HG03025 (cell line): ENCODE measurements around the gene RFFL.
A peak's percentile ranks its signal among the peaks of the same experiment; 100 is the strongest.
"Not testable (repeated sequence)": the region's sequence is repeated elsewhere in the genome, so short reads cannot be mapped to it uniquely, and the experiment has no call there.

Experiments used
- ATAC-seq: cut with Tn5 transposase; IDR thresholded peaks from one replicate; pipeline ENCODE4 v1.9.1; 2021; ENCODE audit warnings: mild to moderate bottlenecking, moderate library complexity; ENCODE audit not compliant: unreplicated experiment, low FRiP score

Gene RFFL, protein sequence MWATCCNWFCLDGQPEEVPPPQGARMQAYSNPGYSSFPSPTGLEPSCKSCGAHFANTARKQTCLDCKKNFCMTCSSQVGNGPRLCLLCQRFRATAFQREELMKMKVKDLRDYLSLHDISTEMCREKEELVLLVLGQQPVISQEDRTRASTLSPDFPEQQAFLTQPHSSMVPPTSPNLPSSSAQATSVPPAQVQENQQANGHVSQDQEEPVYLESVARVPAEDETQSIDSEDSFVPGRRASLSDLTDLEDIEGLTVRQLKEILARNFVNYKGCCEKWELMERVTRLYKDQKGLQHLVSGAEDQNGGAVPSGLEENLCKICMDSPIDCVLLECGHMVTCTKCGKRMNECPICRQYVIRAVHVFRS

DNA sequence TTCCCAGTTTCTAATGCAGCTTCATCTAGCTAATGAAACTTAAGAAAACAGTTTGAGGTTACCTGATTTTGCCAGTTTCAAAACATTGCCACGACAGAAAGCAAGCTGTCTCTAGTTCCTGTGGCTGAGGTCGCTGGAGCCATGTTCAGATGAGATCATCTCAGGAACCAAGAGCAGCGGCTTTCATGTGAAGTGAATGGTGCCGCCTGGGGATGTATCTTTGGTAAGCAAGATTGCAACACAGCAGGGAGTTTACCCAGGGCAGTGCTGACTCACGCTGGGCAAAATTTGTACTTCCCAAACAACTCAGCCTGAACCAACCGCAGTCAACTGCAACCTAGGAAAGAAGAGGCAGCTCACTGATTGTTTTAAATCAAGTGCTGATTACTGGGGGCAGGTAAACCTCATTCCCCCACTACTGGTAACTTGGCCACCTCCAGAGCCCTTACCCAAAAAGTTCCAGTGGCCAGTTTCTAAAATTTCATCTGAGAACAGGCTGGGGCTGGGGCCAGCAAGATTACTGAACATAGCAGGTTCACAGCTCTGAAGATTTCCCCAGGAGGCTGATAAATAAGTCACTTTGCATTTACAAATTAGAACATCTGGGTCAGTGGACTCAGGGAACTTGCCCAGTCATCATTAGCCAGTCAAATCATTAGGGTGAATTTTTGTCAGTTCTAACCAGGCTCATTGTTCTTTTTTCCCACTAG is at the start of gene RFFL:
RFFL (minus strand) TSS at position 194 of the 710 bp plus-strand sequence. CDS start 37,154 bp downstream, outside the sequence.
- peak; percentile 83 for ATAC-seq

DNA sequence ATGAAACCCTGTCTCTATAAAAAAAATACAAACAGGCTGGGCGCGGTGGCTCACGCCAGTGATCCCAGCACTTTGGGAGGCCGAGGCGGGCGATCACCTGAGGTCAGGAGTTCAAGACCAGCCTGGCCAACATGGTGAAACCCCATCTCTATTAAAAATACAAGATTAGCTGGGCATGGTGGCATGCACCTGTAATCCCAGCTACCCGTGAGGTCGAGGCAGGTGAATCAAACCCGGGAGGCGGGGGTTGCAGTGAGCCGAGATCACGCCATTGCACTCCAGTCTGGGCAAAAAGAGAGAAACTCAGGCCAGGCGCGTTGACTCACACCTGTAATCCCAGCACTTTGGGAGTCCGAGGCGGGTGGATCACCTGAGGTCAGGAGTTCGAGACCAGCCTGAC is 47.3 kb upstream of the RFFL start:
- ATAC-seq = not testable (repeated sequence)

DNA sequence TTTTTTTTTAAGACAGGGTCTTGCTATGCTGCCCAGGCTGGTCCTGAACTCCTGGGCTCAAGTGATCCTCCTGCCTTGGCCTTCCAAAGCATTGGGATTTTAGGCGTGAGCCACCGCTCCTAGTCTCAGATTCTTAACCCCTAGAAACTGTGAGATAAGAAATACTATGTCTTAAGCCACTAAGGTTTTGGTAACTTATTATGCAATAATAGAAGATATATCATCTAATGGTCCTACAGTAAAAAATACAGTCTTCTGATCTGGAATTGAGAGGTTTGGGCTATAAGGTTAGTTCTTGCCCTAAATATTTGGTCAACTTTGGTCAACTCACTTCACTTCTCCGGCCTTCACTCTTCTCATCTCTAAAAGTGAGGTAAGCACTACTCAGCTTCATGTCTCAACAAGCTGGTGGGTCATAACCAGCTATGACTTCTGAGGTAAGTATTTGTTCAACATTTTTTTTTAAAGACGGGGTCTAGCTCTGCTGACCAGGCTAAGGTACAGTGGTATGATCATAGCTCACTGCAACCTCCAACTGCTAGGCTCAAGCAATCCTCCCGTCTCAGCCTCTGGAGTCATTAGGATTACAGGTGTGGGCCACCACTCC is 41.4 kb upstream of the RFFL start:
- no peak for ATAC-seq

DNA sequence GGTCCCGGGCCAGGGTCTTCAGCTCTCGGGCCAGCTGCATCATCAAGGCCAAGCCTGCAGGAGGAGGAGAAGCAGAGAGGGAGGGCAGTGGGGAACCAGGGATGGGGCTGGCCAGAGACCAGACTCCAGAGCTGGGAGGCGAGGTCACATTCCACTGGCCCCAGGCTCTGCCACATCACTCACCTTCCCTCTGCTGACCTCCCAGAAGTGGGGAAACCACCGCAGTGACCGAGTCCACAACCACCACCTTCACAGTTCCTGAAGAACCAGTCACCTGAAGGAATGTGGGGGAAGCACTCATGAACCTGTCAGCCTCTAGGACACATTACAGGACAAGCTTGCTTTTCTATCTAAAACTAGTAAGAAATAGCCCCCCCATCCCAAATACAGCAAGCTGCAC is 39.8 kb upstream of the RFFL start:
- no peak for ATAC-seq

DNA sequence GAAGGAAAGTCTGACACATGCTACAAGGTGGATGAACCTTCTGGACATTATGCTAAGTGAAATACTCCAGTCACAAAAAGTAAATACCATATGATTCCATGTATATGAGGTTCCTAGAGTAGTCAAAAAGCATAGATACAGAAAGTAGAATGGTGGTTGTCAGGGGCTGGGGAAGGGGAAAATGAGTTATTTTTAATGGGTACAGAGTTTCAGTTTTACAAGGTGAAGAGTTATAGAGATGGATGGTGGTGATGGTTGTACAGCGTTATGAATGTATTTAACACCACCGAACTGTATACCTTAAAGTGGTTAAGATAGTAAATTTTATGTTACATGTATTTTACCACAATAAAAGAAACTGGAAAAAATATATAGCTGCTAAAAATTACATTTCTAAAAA is 38.2 kb upstream of the RFFL start:
- ATAC-seq = no peak

DNA sequence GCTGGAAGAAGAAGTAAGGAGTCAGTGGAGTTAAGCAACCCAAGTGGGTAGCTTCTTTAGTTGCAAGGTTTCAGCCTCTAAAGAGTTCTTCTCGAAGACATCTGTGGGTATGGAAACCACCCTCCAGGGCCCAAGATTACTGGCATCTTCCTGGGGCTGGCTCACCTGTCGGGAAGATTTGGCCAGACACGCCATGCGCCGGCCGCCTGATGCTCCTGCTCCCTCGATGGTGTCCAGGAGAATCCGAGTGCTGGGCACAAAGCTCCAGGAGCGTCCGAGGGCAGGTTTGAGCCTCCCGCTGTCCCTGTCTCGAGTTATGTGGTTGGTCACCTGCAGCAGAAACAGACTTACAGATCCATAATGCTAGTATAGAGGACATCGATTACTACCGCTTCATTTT is 37.5 kb upstream of the RFFL start:
- ATAC-seq = no peak

DNA sequence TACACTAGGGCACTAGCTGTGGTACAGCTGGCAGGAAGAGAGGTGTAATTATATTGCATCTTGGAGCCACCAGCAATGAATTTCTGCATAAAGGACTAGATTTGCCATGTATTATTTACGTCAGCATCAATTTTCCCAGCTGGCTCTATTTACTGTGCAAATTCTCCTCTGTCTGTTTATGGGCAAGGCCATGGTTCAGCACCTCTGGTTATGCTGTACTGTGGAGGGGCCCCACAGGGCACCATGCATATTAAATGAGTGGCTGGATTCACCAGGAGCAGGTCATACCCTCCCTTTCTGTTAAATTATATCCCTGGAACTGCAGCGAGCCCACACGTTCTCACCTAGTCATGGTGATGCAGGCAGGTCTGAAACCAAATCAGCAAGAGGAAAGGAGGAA is 36.4 kb upstream of the RFFL start:
- no peak for ATAC-seq

DNA sequence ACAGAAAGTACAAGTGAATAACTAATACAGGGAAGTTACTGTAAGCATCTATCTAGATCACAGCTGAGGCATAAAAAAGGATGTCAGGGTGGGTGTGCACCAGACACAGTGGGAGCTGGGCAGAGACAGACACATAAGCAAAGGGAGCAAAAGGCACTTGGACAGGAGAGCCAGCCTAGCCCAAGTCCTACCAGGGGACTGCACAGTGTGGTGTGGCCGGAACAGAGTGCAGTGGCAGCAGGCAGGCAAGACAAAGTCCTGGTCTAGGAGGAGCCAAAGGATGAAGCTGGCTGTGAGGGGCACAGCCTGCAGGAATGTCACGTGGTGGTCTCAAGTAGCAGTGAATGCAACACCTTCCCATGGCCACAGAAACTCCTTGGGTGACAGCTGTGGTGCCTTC is 34.3 kb upstream of the RFFL start:
- ATAC-seq = no peak

DNA sequence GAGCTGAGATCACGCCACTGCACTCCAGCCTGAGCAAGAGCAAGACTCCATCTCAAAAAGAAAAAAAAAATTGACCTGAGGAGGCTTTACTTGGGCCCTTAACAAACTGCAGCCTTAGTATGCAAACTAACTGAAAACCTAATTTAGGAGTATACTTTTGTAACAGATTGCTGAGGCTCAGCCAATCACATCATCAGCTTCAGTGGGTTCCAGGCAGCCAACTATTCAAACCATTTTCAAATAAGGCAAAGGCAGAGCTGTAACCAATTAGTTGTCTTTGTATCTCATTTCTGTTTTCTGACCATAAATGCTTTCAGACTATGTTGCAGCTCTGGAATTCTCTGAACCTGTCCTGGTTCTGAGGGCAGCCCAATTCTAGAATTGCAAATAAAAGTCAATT is 32.2 kb upstream of the RFFL start:
- ATAC-seq = no peak

DNA sequence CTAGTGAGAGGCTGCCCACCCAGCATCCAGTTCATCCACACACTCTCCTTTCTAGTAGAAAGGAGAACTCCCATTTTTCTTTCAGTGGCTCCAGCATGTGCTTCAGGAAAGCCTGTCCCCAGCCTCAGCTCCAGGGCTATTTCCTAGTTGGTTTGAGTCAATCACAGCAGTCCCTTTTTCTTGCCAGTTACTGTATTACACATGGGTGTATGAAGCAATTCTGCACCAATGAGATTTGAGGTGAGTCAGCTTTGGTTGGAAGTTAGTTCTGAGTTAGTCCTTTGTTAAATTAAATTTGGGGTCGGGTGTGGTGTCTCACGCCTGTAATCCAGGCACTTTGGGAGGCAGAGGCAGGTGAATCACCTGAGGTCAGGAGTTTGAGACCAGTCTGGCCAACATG is 31.4 kb upstream of the RFFL start:
- ATAC-seq = no peak

DNA sequence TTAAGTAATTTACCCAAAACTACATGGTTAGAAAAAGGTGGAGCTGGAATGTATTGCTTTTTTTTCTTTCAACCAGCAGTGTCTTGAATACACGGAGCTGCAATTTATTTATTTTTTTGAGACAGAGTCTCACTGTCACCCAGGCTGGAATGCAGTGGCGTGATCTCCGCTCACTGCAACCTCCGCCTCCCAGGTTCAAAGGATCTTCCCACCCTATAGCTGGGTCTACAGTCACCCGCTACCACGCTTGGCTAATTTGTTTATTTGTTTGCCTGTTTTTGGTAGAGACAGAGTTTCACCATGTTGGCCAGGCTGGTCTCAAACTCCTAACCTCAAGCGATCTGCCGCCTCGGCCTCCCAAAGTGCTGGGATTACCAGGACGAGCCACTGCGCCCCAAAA is 27.2 kb upstream of the RFFL start:
- not testable (repeated sequence) for ATAC-seq

DNA sequence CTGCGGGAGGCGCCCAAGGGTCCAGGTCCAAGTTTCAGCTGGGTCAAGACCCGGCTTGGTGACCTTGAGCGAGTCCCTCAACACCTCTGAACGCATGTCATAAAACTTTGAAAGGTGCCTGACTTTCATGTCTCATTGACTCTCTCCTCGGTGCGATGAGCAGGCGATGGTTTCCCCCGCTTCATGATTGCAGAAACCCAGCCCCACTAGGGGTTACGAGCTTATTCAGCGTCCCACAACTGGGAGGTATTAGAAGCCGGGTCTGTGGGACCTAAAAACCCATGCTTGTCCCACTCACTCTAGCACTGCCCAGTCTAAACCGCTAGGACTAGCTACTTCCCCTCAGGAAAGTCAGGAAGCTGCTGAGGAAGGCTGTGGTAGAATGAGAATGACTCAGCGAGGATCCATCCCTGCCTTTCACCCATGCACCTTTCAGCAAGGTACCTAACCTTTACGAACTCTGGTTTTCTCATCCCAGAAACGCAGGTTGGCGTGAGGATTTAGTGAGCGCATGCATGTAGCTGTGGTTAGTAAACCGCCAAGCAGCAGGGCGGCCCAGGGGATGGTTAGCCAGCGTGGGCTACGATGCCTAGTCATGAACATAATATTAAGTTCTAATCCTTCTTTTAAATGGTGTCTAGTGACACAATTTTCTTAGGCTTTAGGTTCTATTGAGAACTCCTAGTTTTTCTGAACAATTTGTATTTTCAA is 26.2 kb upstream of the RFFL start:
- peak; percentile 10 for ATAC-seq

DNA sequence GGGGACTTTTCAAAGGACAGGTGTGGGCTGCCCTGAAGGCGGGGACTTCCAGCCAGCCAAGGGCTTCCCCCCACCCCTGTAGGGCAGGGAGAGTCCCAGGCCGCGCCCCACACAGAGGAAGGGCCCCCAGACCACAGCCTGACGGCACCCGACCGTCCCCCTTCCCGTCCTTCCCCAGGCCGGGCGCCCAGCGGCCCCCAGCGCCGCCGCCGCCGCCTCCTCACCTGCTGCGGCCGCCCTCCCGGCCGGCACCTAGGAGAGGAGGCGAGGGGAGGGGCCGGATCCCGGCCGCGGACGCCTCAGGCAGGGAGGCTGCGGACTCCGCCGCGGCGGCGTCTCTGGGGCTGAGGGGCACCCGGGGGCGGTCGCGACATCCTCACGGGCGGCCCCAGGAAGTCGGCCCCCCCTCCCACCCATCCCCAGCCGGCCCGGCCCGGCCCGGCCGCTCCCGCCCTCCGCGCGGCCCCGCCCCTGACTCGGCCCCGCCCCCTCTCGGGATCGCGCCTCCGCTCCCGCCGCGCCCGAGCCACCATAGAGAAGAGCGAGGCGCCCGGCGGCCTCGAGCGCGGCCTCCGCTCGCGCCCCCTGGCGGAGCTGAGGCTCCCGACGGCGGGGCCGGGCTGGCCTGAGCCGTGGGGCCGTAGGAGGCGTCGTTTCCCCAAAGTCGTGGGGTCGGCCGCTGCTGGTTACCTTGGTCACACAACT is 25.5 kb upstream of the RFFL start:
- ATAC-seq = peak; percentile 76

DNA sequence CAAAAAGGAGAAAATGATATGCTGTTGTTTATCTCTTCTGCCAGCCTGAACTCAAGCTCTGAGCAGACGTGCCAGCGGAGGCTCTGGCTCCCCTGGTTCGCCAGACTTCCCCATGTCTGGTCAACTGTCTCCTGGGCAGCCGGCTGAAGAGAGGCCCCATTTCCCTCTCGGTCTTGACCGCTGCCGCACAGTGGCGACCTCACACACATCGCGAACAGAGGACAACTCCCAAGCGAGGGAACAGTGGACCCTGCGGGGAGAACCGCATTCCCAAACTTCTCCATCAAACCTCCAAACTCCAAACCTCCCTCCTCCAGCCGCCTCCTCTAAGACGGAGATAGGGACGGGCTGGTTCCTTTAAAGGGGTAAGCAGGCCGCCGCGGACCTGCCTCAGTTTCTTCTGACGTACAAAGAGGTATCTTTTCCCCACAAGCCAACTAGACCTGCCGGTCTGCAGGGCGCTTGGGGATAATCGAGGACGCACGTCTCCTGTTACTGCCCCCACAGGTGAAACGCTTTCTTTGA is 24.9 kb upstream of the RFFL start:
- ATAC-seq = peak; percentile 9

DNA sequence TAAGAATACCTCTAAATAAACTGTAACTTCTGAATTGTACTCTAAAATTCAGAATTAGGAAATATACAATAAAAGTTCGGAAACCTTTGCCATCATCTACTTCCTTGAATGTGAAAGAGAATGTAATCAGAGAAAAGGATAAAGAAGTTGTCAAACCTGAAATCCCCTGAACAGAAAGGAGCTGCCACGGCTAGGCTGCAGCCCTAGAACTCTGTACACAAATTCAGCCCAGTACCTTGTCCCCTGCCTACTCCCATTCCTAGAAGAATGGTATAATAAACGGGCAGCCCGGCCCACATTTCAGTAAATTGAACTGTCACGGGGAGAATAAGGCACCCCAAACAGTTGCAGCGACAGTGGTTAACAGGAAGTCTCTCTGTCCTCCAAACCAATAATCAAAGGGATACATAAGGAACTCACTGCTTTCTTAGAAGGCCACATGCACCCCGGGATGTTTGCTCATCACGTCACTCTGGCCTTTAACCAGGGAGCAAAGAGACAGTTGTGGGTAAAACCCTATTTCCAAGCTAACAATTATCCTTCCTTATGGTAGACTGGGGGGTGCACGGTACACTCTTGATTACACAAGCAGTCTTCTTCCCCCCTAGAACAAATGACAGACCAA is 24.3 kb upstream of the RFFL start:
- ATAC-seq = no peak

DNA sequence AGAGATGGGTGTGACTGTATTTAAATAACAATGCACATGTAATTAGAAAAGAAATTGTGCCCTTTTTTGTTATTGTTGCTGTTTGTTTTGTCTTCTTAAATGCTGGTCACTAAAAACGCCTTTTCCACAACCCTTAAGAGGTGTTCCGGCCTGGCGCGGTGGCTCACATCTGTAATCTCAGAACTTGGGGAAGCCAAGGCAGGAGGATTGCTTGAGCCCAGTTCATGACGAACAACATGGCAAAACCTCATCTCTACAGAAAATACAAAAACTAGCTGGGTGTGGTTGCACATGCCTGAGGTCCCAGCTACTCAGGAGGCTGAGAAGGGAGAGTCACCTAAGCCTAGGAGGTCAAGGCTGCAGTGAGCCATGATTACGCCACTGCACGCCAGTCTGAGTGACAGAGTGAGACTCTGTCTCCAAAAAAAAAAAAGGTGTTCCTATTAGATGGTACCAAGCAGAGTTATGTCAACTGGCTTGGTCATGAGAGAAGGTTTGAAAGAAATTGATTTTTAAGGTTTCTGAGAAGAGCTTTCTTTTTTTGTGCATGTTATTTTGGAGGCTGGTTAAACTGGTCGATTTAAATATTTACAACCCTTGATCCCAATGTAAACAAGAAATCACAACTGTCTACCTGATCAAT is 23.5 kb upstream of the RFFL start:
- ATAC-seq = no peak

DNA sequence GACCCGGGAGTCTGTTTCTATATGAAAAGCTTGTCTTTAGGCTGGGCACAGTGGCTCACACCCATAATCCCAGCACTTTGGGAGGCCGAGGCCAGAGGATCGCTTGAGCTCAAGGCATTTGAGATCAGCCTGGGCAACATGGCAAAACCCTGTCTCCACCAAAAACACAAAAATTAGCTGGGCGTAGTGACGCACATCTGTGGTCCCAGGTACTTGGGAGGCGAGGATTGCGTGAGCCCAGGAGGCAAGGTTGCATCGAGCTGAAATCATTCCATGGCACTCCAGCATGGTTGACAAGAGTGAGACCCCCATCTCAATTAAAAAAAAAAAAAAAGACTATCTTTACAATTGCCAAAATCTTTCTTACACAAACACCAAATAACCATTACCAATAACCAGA is 22.7 kb upstream of the RFFL start:
- ATAC-seq = no peak

DNA sequence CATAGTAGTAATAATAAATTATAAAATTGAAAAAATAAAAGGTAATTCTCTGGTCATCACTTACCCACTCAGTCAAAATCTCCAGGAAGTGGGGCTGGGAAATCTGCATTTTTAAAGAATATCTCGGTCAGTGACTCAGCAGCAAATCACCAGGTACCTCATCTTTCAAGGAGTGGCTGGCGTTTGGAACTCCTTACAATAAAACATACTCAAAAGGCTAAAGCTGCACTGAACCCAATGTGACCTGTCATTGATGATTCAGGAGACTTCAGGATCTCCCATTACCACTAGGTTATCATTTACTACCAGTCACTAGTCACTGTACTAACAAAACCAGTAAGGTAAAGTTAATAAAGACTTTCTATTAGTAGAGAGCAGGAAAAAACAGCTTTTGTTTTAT is 21.5 kb upstream of the RFFL start:
- ATAC-seq = no peak

DNA sequence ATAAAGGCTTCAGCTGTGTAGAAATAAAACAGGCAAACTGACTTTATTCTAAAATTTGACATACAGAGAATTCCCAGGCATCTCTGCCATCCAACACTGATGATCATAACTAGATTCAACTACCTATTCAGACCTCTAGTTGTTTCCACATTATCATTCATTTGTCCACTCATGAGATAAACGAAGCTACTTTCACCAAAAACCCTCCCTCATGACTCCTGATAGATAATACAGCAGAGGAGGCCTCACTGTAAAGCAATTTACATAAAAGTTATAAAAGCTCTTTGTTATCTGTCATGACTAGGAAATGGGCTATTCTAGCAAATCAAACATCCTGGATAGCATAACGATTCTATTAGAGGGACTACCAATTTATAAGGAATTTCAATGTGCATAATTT is 19.6 kb upstream of the RFFL start:
- no peak for ATAC-seq
